IMR-90 (cell line): ENCODE data around the gene XYLT2. TPM values are rescaled to one million over a fixed set of nuclear protein-coding genes. Genes with fewer than 3 reads are reported as not detected.
A peak's percentile ranks its signal among the peaks of the same experiment; 100 is the strongest.

Experiments
- ATAC-seq: fragments of 200-7000 bp; cut with Tn5 transposase; 2 replicates; pipeline ENCODE4 v1.9.1; 2020; ENCODE audit warnings: low read depth, mild to moderate bottlenecking, moderate library complexity
- BruUV-seq: library from RNA; stranded (reverse); fragments of 400-500 nt; replicated peaks from 2 replicates; lab custom pipeline; 2021; lab: Mats Ljungman, UMichigan
- CTCF ChIA-PET: fragments of 300-600 bp; formaldehyde crosslinking; extraction: SDS; loops from one replicate; lab custom pipeline; 2021; ENCODE audit warnings: antibody characterized with exemption; lab: Yijun Ruan, JAX
- POLR2A ChIA-PET: fragments of 300-600 bp; sonication (Branson Sonifier 250); formaldehyde crosslinking; loops from one replicate; lab custom pipeline; 2022; ENCODE audit warnings: antibody characterized with exemption; ENCODE audit not compliant: unreplicated experiment; lab: Charles Lee
- DNase-seq: peaks from one replicate; pipeline ENCODE4 v3.0.0; 2013
- H2AFZ ChIP-seq: replicated peaks from 2 replicates; pipeline ENCODE3; 2013; ENCODE audit warnings: low read length, mild to moderate bottlenecking; ENCODE audit not compliant: poor library complexity
- H2AK5ac ChIP-seq: 2 replicates; pipeline ENCODE4 v1.6.1; 2013; ENCODE audit warnings: low read depth, low read length, inconsistent platforms
- H2AK9ac ChIP-seq: replicated peaks from 2 replicates; pipeline ENCODE3; 2013; ENCODE audit warnings: mild to moderate bottlenecking, low read depth, low read length, moderate library complexity; ENCODE audit not compliant: poor library complexity
- H2BK120ac ChIP-seq: 2 replicates; pipeline ENCODE4 v1.6.1; 2013; ENCODE audit warnings: low read depth, low read length, inconsistent platforms
- H2BK15ac ChIP-seq: 3 replicates; pipeline ENCODE4 v1.6.1; 2013; ENCODE audit warnings: low read depth, low read length, inconsistent platforms
- H2BK20ac ChIP-seq: 2 replicates; pipeline ENCODE4 v1.6.1; 2013; ENCODE audit warnings: low read depth, mild to moderate bottlenecking, inconsistent platforms, low read length, moderate library complexity
- H2BK5ac ChIP-seq: 2 replicates; pipeline ENCODE4 v1.6.1; 2013; ENCODE audit warnings: mild to moderate bottlenecking, low read depth, low read length, inconsistent platforms; ENCODE audit not compliant: poor library complexity, severe bottlenecking
- H3K14ac ChIP-seq: replicated peaks from 2 replicates; pipeline ENCODE4 v1.6.1; 2013; ENCODE audit warnings: low read depth, low read length, inconsistent platforms
- H3K18ac ChIP-seq: 2 replicates; pipeline ENCODE4 v1.6.1; 2013; ENCODE audit warnings: low read depth, low read length, control low read depth
- H3K23ac ChIP-seq: 2 replicates; pipeline ENCODE4 v1.6.1; 2013; ENCODE audit warnings: low read depth, low read length, inconsistent platforms
- H3K27ac ChIP-seq: 2 replicates; pipeline ENCODE4 v1.5.1; 2013; ENCODE audit warnings: mild to moderate bottlenecking, control low read depth, low read length; ENCODE audit not compliant: insufficient read depth
- H3K27me3 ChIP-seq: 2 replicates; pipeline ENCODE4 v1.6.1; 2013; ENCODE audit warnings: low read length; ENCODE audit not compliant: control insufficient read depth, insufficient read depth
- H3K36me3 ChIP-seq: 2 replicates; pipeline ENCODE4 v1.6.1; 2013; ENCODE audit warnings: low read length, mixed read lengths; ENCODE audit not compliant: control insufficient read depth, insufficient read depth
- H3K4ac ChIP-seq: 2 replicates; pipeline ENCODE4 v1.6.1; 2013; ENCODE audit warnings: low read depth, low read length, inconsistent platforms
- H3K4me1 ChIP-seq: 2 replicates; pipeline ENCODE4 v1.6.1; 2013; ENCODE audit warnings: low read length, mixed read lengths; ENCODE audit not compliant: control insufficient read depth, insufficient read depth
- H3K4me2 ChIP-seq: 2 replicates; pipeline ENCODE4 v1.6.1; 2013; ENCODE audit warnings: low read depth, mild to moderate bottlenecking, control low read depth, low read length, moderate library complexity
- H3K4me3 ChIP-seq: 2 replicates; pipeline ENCODE4 v1.5.1; 2013; ENCODE audit warnings: low read depth, mild to moderate bottlenecking, control low read depth, low read length, moderate library complexity; ENCODE audit not compliant: insufficient read depth
- H3K56ac ChIP-seq: 2 replicates; pipeline ENCODE4 v1.6.1; 2013; ENCODE audit warnings: low read length, inconsistent platforms; ENCODE audit not compliant: insufficient read depth; ENCODE audit errors: extremely low read depth
- H3K79me1 ChIP-seq, 2 experiments: 2 replicates each; pipeline ENCODE4 v1.6.1; 2013; ENCODE audit warnings: low read length in 2 of 2, inconsistent platforms in 1 of 2, low read depth in 1 of 2
- H3K9ac ChIP-seq: 2 replicates; pipeline ENCODE4 v1.6.1; 2013; ENCODE audit warnings: low read depth, low read length, control low read depth
- H3K9me1 ChIP-seq: 2 replicates; pipeline ENCODE4 v1.6.1; 2013; ENCODE audit warnings: low read length, inconsistent platforms; ENCODE audit not compliant: insufficient read depth
- H3K9me3 ChIP-seq: 2 replicates; pipeline ENCODE4 v1.6.1; 2013; ENCODE audit warnings: low read length; ENCODE audit not compliant: control insufficient read depth, insufficient read depth
- H4K20me1 ChIP-seq: 2 replicates; pipeline ENCODE4 v1.6.1; 2013; ENCODE audit warnings: low read length, inconsistent platforms; ENCODE audit not compliant: insufficient read depth
- H4K5ac ChIP-seq: 2 replicates; pipeline ENCODE4 v1.6.1; 2013; ENCODE audit warnings: mild to moderate bottlenecking, low read depth, low read length, control low read depth
- H4K8ac ChIP-seq, 2 experiments: 2 replicates each; pipeline ENCODE4 v1.6.1; 2013; ENCODE audit warnings: low read depth in 2 of 2, low read length in 2 of 2, control low read depth in 1 of 2, inconsistent platforms in 1 of 2
- H4K91ac ChIP-seq: 2 replicates; pipeline ENCODE4 v1.6.1; 2013; ENCODE audit warnings: low read depth, low read length, inconsistent platforms; ENCODE audit not compliant: insufficient read depth
- BHLHE40 ChIP-seq: fragments of 150-350 bp; IDR thresholded peaks from 2 replicates; pipeline ENCODE4 v1.6.1; 2016; ENCODE audit warnings: mild to moderate bottlenecking, low read depth, low read length
- CEBPB ChIP-seq: IDR thresholded peaks from 2 replicates; pipeline ENCODE4 v1.6.1; 2012; ENCODE audit warnings: low read depth, low read length, improper control_type of control experiment
- CHD1 ChIP-seq: IDR thresholded peaks from 2 replicates; pipeline ENCODE4 v1.6.1; 2012; ENCODE audit warnings: low read depth, low read length, improper control_type of control experiment
- ELK1 ChIP-seq: fragments of 150-350 bp; IDR thresholded peaks from 2 replicates; pipeline ENCODE4 v1.6.1; 2016; ENCODE audit warnings: low read depth, mild to moderate bottlenecking, low read length, moderate library complexity, borderline replicate concordance
- FOS ChIP-seq: fragments of 150-350 bp; IDR thresholded peaks from 2 replicates; pipeline ENCODE4 v1.6.1; 2016; ENCODE audit warnings: low read depth, low read length
- MAZ ChIP-seq: IDR thresholded peaks from 2 replicates; pipeline ENCODE4 v1.6.1; 2012; ENCODE audit warnings: low read depth, mild to moderate bottlenecking, low read length, improper control_type of control experiment, moderate library complexity, borderline replicate concordance
- MXI1 ChIP-seq: IDR thresholded peaks from 2 replicates; pipeline ENCODE4 v1.6.1; 2012; ENCODE audit warnings: low read depth, mild to moderate bottlenecking, low read length, moderate library complexity, borderline replicate concordance
- NFE2L2 ChIP-seq: fragments of 150-350 bp; IDR thresholded peaks from 2 replicates; pipeline ENCODE4 v1.6.1; 2016; ENCODE audit warnings: low read depth, mild to moderate bottlenecking, low read length
- RAD21 ChIP-seq: IDR thresholded peaks from 2 replicates; pipeline ENCODE4 v1.6.1; 2012; ENCODE audit warnings: low read length, improper control_type of control experiment
- RCOR1 ChIP-seq: IDR thresholded peaks from 2 replicates; pipeline ENCODE4 v1.6.1; 2012; ENCODE audit warnings: mild to moderate bottlenecking, low read length, improper control_type of control experiment; ENCODE audit not compliant: insufficient replicate concordance
- RFX5 ChIP-seq: IDR thresholded peaks from 2 replicates; pipeline ENCODE4 v1.8.0; 2012; ENCODE audit warnings: low read depth, mild to moderate bottlenecking, low read length, moderate library complexity
- SMC3 ChIP-seq: fragments of 150-350 bp; IDR thresholded peaks from 2 replicates; pipeline ENCODE4 v1.6.1; 2016; ENCODE audit warnings: low read depth, mild to moderate bottlenecking, antibody characterized with exemption, low read length, moderate library complexity
- USF2 ChIP-seq: fragments of 150-350 bp; IDR thresholded peaks from 2 replicates; pipeline ENCODE4 v1.6.1; 2017; ENCODE audit warnings: mild to moderate bottlenecking, antibody characterized with exemption, low read length, low read depth
- WGBS, 2 experiments: methylation state at CpG; one replicate each; pipeline versions ENCODE4 v1.1.5 to v1.1.7; 2013; ENCODE audit warnings: missing lambda C conversion rate in 2 of 2; ENCODE audit not compliant: insufficient read length in 1 of 2; ENCODE audit errors: extremely low coverage in 2 of 2; 5-methylcytosine and 5-hydroxymethylcytosine counted together
- dilution Hi-C: fragments of 300-500 bp; cut with HindIII; formaldehyde crosslinking; loops from one replicate; pipeline ENCODE4 v1.14.3; 2018; ENCODE audit warnings: low sequenced_read_pairs; ENCODE audit not compliant: unreplicated experiment
- in situ Hi-C: fragments of 300-500 bp; cut with MboI; formaldehyde crosslinking; loops from 3 replicates; pipeline ENCODE4 v1.14.3; 2019; ENCODE audit warnings: low sequenced_read_pairs, inconsistent platforms, mixed read lengths
- intact Hi-C: fragments of 100-400 bp; cut with micrococcal nuclease; formaldehyde crosslinking; loops from 2 replicates; pipeline ENCODE4 v1.10.0; 2022
- polyA plus RNA-seq, 3 experiments: library from polyadenylated mRNA; depleted of rRNA; stranded (reverse); fragments of >200 nt; gene quantifications; 2 replicates each; pipeline ENCODE4 v1.2.3, GENCODE V29; 2012; ENCODE audit warnings: low replicate concordance in 1 of 3
- total RNA-seq: library from RNA; depleted of rRNA; stranded (reverse); fragments of >200 nt; gene quantifications from 2 replicates; pipeline ENCODE4 v1.2.3, GENCODE V29; 2012

Gene XYLT2
- total and polyA plus RNA-seq, 2 of the 4 experiments (the other 2 are of a cell fraction), result 27.7 to 31.9 TPM

- H3K27ac ChIP-seq, result no peak overlapping the region
- no peak overlapping the region for H2AK5ac ChIP-seq
- no peak overlapping the region for H4K91ac ChIP-seq
- no peaks in the 10 kb centered on the region for H3K9me3 ChIP-seq
- H2BK5ac ChIP-seq, result no peak overlapping the region
- CTCF ChIA-PET, result no interaction called here
- H3K79me1 ChIP-seq, result no peaks in the 10 kb centered on the region
- H4K8ac ChIP-seq, result no peak overlapping the region
- no peak for TF ChIP-seq FOS
- no peak for TF ChIP-seq RCOR1
- TF ChIP-seq RFX5, result no peak
- TF ChIP-seq SMC3, result no peak
- no peak for TF ChIP-seq MAZ
- TF ChIP-seq RAD21, result no peak
- TF ChIP-seq NFE2L2, result no peak
- TF ChIP-seq BHLHE40, result no peak
- TF ChIP-seq USF2, result no peak
- no peak for TF ChIP-seq CEBPB
- no peak for TF ChIP-seq CHD1
- TF ChIP-seq MXI1, result no peak
- no peak for TF ChIP-seq ELK1
- WGBS, 2 experiments, result 20% methylated on average over 2 of the region's 21 CpGs; no CpG with 5 or more reads in 1 of the 2 experiments
- no peak overlapping the region for H2BK15ac ChIP-seq
- no peaks in the 10 kb centered on the region for H3K36me3 ChIP-seq
- H2BK20ac ChIP-seq, result no peak overlapping the region
- POLR2A ChIA-PET, result no interaction called here
- H2BK120ac ChIP-seq, result no peak overlapping the region
- no peak overlapping the region for H3K4me3 ChIP-seq
- H3K4me2 ChIP-seq, result no peak overlapping the region
- no peak overlapping the region for H3K56ac ChIP-seq
- no peak overlapping the region for H3K23ac ChIP-seq
- DNase-seq (no peak), ATAC-seq (no peak)
- no peaks in the 10 kb centered on the region; the same call in 1 of the 2 replicates for H3K4me1 ChIP-seq
- H3K18ac ChIP-seq, result no peak overlapping the region
- H3K9ac ChIP-seq, result no peak overlapping the region
- intact Hi-C loops, result no loop called here
- in situ Hi-C loops, result no loop called here
- peak overlapping the region; percentile 68 for H2AFZ ChIP-seq
- no peak overlapping the region for H3K14ac ChIP-seq
- no peak overlapping the region for H4K5ac ChIP-seq
- dilution Hi-C loops, result no loop called here
- H2AK9ac ChIP-seq, result peak overlapping the region; percentile 55
- no TSS peak for BruUV-seq
- H3K4ac ChIP-seq, result no peak overlapping the region
- no peaks in the 10 kb centered on the region for H4K20me1 ChIP-seq
- H3K9me1 ChIP-seq, result peaks cover 4% of the 10 kb centered on the region
- H3K27me3 ChIP-seq, result no peaks in the 10 kb centered on the region
Measured at GRCh38 chr17:50328363-50329325, 17.3 kb upstream of the XYLT2 start.
